Activated CD4-positive, CD25-positive, alpha-beta regulatory T cell treated with anti-CD3 and anti-CD28 coated beads, Interleukin-2, amount 50 U/mL, for 72 hours (primary cell): Measurements from ENCODE around the gene ITPR2.
"Not testable (repeated sequence)": the region's sequence is repeated elsewhere in the genome, so short reads cannot be mapped to it uniquely, and the experiment has no call there.

Experiments
- DNase-seq: peaks from one replicate; pipeline ENCODE4 v3.0.0; 2021

ITPR2 gene

DNA sequence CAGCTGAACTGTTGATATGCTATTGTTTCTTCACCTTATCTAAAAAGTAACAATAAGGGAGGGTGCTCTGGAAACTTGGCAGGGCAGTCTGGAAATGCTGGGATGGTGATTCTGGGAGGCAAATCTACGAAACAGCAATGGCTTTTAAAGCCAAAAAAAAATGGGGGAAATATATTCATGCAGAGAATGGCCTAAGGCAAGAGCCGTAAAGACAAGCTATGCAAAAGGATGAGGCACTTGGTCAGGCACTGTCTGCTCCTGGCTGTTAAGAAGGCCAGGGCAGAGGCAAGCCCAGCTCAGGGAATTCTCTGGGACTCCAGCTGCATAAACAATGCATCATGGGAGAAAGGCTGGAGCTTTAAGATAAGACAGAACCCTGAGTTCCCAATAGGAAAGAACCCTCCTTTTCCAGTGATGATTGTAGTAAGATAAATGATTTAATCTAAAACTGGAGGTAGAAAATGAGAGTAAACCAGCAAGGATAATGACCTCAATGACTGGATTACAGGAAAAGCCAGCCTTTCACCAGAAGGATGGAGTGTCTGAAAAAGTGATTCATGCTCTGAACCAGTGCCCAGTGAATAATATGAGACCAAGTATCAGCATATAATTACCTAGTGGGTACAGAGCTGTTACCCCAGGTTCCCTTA is 46.0 kb downstream of the ITPR2 start:
- DNase-seq, result no peak

DNA sequence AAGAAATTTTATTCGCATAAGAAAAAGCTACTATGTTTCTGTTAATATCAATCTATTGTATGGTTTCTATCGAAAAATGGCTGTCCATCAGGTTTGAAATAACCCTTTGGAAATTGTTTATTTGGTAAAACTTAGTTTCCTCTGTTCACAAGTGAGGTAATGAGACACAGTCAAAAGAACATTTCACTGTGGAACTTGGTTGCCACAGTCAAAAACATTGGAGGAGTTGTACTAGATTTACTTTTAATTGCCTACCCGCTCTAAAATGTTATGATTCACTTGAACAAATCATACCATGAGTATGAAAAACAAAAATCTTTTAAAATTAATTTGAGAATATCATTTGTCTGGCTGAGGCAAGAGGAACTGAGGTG is 46.5 kb downstream of the ITPR2 start:
- no peak for DNase-seq

DNA sequence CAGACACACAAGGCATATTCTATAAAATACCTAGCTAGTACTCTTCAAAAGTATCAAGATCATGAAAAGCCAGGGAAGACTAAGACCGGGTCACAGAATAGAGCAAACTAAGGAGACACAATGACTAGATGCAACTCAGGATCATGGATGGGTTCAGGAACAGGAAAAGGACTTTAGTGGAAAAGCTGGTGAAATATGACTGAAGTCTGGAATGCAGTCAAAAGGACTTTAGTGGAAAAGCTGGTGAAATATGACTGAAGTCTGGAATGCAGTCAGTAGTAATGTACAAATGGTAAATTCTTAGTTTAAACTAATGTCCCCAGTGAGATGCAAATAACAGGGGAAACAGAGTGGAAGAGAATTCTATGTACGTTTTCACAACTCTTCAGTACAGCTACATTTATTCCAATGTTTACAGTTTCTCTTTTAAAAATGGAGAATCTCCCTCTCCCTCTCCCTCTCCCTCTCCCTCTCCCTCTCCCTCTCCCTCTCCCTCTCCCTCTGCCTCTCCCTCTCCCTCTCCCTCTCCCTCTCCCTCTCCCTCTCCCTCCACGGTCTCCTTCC is 49.1 kb downstream of the ITPR2 start:
- DNase-seq, result not testable (repeated sequence)

DNA sequence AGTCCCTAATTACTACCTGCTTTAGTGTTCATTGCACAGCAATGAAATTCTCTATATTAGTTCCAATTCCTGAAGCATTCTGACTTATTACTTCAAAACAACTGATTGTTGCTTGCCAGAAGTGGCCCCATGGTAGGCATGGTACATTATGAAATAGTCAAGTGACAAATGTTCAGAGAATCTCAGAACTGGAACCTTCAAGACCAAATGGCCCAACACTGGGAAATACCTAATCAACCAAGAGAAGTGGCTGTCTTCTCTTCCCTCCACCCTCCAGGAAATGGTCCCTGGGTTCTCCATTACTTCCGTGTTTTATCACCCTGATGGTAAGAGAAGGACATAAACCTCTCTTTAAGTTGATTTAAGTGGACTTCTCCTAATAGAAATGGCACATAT is 49.9 kb downstream of the ITPR2 start:
- DNase-seq, result no peak

DNA sequence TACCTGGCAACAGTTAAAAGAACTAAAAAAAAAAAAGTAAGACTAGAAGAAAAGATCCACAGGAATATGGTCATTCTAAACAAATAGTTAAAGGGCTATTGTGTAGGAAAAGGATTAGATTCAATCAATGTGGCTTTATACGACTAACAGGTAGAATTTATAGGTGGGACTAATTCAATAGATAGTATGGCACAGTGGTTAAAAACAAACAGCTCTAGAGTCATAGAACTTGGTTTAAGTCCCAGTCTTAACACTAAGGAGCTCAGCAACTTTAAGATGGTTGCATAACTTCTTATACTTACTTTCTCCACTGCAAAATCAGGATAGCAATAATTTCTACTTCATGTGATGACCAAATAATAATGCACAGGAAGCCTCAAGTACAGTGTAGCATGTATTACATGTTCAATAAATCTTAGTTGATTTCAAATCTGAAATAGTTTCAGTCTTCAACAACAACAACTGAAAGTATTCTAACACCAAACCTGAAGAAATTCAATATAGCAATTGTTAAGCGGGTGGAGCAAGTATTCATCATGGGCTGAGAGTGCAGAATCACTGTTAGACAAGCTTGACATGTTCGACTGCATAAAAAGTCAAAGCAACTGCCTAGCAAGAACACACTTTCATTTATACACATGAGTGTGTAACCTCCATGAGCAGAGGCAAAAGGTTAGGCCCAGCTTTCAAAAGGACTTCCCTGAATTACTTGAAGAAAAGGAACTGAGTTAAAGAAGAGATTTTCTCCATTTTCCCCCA is 50.4 kb downstream of the ITPR2 start:
- DNase-seq, result no peak

DNA sequence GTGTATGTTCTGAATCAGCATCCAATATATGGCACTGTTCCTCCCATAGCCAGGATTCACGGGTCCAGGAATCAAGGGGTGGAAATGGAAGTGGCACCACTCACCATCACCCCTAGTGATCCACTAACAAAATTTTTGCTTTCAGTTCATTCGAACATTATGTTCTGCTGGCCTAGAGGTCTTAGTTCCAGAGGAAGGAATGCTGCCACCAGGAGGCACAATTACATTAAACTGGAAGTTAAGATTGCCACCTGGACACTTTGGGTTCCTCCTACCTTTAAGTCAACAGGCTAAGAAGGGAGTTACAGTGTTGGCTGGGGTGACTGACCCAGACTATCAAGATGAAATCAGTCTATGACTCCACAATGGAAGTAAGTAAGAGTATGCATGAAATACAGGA is 52.3 kb downstream of the ITPR2 start:
- not testable (repeated sequence) for DNase-seq

DNA sequence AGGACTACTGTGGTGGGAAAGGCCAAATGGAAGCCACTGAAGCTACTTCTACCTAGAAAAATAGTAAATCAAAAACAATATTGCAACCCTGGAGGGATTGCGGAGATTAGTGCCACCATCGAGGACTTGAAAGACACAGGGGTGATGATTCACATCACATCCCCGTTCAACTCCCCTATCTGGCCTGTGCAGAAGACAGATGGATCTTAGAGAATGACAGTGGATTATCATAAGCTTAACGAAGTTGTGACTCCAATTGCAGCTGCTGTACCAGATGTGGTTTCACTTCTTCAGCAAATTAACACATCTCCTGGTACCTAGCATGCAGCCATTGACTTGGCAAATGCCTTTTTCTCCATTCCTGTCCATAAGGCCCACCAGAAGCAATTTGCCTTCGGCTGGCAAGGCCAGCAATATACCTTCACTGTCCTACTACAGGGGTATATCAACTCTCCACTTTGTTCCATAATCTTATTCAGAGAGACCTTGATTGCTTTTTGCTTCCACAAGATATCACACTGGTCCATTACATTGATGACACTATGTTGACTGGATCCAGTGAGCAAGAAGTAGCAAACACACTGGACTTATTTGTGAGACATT is 54.7 kb downstream of the ITPR2 start:
- not testable (repeated sequence) for DNase-seq

DNA sequence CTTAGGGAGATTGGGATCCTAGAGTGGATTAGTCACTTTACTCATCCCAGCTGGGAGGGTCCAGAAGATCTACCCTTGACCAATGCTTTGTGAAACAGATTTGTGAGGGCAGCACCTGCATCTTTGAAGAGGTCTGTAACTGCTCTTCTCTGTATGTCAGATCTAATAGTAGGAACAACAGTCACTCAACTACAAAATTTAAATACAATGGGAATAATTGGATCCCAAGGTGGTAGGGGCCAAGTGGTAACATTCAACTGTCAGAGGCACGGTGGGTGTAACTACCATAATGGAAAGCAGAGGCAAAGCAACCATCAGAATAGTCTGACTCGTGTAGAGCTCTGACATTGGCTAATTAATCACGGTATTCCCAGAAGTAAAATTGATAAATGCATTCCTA is 55.8 kb downstream of the ITPR2 start:
- no peak for DNase-seq

DNA sequence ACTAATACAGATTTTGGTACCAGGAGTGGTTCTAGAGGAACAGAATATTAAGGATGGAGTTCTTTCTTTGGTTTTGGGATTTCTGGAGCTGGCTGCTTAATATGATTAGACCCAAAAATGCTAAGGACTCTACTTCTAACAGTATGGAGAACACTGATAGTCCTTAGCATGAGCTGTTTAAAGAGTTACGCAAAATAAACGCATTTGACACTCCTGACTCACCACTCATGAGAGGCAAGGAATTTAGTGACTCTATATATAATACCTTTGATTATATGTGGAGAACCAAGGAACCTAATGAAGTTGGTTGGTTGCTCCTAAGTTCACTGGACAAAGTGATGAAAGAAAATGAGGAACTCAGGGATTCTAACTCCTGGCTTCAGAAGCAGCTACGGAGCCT is 57.0 kb downstream of the ITPR2 start:
- not testable (repeated sequence) for DNase-seq

DNA sequence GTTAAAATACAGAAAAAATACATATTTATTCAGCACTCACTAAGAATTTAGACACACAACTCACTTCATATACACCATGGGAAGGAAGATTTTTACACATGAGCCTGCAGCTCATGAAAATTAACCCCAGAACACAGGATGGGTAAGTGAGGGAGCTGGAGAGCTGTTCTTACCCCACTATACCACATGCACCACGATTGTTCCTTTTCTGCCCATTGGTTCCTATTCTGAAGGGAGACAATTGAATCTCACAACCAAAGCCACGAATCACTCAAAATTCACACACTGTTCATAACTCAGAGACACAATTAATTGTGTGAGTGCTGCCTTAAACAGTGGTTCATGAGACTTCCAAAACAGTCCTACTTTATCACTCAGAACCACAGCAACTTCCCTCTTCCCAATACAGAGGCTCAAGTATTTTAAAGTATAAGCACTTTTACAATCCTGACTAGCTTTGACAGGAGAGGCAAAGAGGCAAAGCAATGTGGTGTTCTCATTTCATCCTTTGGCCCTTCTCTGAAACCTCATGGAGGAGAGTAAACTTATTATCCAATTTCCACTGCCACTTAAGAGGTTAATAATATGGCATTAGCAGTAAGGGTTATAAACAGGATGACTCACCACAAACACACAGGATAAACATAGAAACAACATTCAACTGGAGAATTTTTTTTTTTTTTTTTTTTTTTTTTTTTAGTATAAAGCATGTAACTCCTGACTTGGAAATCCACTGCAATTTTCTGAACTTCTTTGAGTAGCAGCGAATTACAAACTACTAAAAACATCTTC is 59.5 kb downstream of the ITPR2 start:
- DNase-seq, result no peak

DNA sequence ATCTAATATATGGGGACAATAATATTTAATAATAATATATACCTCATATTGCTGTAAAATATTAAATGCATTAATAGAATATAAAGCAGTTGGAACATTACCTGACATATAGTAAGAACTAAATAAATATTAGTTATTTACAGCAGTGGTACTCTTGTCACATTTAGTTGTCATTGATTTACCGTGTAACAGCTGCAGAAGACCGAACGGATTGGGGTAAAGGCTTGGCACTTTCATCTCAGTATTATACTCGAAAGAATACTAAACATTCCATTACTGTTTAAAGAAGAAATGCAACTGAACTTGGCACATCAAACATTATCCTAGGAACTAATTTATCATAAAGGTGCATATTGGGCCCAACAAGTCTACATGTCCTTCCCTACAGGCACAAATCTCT is 61.1 kb downstream of the ITPR2 start:
- no peak for DNase-seq

DNA sequence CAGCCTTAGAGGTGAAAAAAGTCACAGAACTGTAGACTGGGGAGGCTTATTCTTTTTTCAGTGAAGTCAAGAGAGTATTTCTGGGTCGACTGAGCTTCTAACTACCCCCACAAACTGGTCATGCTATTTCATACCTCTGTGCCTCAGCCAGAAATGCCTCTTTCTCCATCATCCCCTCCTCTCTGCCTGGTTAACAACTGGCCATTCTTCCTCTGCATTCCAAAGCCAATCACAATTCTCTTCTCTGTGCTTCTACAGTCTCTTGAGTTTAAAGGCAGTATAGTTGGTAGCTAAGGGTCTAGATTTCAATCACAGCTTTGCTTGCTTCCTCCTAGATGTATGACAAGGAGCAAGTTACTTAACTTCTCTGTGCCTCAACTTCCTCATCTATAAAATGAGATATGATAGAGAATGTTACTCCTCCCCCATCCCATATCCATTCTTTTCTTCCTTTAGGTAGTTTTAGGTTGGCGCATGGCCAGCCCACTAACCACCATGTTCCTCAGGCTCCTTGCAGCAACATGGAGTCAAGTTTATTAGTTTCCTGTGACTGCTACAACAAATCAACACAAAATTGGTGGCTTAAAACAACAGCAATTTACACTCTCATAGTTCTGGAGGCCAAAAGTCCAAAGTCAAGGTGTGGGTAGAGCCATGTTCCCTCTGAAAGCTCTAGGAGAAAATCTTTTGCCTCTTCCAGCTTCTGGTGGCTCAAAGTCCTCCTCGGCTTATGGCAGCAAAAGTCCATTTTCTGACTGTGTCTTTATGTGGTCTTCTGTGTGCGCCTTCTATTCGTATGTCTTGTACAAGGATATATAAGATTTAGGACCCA is 62.5 kb downstream of the ITPR2 start:
- DNase-seq, result no peak

DNA sequence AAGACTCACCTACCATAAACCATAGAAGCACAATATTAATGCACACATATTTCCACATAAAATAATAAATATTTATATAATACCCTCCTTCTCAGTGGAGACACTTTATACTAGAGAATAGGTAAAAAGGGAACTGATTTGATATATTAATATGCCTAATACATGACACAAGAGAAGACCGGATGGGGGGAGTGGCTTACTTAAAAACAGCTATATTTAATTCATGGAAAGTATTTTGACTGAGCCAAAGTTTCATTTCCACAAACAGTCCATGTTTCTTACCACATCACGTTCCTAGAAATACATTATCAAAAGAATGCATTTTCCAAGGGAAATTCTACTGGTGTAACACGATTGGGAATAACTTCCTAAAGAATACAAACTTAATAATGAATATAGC is 63.4 kb downstream of the ITPR2 start:
- DNase-seq, result no peak

DNA sequence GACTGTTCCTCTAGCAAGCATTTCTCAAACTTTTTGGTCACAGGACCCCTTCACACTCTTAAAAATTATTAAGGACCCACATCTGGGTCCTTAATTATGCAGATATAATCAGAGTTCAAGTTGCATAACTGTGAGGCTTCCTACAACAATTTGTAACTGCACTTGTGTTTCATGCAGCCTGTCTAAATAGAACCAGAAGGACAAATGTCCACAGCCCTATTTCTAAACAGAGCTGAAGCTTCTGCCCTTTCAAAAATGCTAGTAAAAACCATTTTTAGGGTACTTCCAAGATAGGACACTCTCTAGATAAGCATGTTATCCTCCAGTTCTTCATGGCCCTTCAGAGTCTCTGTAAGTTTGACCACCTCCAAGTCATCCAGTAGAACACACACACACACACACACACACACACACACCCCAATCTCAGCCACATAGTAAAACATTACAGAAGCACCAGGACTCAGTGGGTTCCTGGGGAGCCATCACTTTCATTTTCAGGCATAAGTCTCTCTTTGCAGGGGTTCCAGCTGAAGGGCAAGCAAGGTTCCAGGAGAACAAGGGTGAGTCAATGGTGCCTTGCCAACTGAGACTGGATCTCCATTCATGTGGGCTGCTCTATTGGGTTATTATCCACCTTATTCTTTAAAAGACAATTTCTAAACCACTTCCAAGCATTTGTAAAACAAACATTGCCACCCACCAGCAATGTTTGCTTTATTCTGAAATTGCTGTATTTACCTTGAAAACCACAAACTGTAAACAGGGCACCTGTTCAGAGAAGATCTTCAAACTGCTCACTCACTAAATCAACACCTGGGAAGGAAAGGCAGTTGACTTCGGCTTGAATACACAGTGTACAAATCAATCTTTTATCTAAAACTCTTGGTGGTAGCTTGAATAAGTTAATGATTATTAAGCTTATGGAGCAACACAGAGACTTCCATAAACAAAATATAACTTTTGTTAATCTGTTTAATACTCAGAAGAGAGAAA is 64.1 kb downstream of the ITPR2 start:
- no peak for DNase-seq

DNA sequence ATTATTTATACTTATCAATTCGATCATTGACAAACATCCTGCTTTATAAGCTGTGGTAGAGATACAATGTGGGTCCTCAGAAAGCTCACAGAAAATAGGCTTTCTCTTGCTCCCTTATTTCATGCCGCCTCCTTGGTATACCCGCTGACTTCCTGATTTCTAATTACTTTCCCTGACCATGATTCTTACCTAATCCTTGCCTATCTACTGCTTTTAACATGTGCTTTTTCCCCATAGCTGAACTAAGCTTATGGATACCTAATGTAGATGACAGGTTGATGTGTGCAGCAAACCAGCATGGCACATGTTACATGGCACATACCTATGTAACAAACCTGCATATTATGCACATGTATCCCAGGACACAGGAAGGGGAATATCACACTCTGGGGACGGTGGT is 65.1 kb downstream of the ITPR2 start:
- no peak for DNase-seq

DNA sequence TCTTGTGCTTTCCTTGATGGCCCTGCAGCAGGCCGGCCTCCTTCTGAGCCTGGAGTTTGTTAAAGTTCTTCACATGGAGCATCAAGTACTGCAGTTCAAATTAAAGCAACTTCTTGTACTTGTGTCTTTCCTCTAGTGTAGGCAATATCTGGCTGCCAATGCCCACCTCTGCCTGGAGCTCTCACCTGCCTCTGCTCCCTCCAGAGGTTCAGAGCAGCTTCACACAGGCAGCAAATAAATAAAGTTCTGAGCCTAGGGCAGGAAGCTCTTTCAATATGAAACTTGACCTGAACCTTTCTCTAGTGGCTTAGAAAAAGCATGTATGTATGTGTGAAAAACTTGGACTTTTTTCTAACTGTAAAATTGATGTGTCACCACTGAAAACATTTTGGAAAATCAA is 65.9 kb downstream of the ITPR2 start:
- no peak for DNase-seq

DNA sequence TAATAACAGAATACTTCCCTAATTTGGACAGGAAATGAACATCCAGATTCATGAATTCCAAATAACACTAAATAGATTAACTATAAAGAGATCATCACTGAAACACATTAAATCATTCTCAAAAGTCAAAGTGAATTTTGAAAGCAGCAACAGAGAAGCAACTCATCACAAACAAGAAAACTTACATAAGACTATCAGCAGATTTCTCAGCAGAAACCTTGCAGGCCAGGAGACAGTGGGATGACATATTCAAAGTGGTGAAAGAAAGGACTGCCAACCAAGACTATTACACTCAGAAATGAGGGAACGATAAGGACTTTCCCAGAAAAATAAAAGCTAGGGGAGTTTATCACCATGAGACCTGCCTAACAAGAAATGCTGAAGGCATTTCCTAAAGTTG is 70.8 kb downstream of the ITPR2 start:
- DNase-seq, result no peak

DNA sequence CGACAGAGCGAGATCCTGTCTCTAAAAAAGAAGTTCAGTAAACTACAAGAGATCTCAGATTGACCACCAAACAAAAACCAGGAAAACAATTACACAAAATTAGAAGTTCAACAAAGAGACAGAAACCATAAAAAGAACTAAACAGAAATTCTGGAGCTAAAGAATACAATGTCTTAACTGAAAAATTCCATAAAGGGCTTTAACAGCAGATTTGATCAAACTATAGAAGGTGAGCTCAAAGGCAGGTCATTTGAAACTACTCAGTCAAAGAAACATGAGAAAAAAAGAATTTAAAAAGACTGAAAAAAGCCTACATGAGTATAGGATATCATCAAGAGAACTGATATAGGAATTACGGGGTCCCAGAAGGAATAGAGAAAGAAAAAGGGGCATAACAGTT is 71.2 kb downstream of the ITPR2 start:
- DNase-seq, result no peak

DNA sequence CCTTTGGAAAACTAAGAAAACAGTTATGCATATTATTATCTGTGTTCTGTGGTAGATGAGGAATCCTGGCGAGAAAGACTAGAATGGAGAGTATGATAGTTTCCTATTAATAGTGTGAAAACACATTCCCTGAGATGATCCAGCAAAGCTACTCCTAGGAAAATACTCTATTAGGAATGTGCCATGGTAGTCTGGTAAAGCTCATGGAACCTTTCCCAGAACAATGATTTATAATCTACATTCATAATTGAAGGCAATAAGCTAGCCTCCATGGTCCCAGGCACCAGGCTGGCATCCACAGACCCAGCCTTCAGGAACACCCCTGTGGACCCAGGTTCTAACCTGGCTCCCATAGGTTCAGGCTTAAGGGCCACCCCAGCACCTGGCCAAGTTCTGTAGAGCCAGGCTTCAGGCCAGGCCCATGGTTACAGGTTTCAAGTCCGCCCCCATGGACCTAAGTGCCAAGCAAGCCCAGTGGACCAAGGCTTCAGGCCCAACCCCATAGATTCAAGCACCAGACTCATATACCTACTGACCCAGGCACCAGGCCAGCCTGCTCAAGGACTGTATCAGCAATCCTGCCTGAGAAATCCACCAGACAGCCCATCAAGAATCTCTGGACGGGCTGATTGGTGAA is 72.2 kb downstream of the ITPR2 start:
- DNase-seq, result no peak

DNA sequence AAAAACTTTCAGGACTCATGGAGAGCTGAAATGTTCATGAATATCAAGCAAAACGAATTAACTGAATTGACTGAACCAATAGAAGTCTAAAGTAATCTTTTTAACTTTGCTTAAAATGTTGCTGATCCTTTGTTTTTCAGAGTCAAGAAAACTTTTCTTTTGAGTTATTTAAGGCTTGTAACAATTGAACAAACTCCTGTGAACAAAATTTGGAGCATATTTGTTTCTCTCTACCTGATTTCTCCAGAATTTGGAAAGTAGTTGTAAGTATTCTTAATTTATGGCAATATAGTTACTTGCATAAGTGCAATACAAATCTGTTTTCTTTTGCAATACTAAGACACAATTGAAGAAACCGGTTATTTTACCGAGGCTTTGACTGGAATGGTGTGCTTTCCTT is 77.6 kb downstream of the ITPR2 start:
- not testable (repeated sequence) for DNase-seq

DNA sequence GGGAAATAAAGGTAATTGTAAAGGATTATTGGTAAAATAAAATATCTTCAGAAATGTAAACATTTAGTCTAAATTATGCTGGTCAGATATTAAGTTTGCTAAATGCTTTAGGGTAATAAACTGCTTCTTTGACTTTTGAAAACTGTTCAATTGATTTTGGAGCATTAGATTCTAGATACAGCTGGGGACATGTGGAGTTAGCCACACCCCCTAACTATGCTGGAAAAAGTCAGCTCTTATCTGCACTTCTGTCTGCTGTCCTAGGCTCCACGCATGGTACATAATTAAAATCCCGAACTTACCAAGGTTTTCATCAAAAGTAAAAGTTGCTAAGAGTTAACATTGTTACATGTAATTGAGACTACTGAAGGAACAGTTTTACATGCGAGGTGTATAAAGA is 78.8 kb downstream of the ITPR2 start:
- no peak for DNase-seq
